HG02623 (cell line): ENCODE data around the gene GALNT12.

Experiments used
- ATAC-seq: cut with Tn5 transposase; IDR thresholded peaks from one replicate; pipeline ENCODE4 v1.9.1; 2021; ENCODE audit warnings: moderate library complexity; ENCODE audit not compliant: unreplicated experiment

The GALNT12 gene

GRCh38 chr9:98899408-98900056 is 92.1 kb downstream of the GALNT12 start:
- no peak for ATAC-seq
